HG03139 (cell line): Measurements from ENCODE around the gene APEH.
"Not testable (repeated sequence)": the region's sequence is repeated elsewhere in the genome, so short reads cannot be mapped to it uniquely, and the experiment has no call there.

Experiments
- ATAC-seq: cut with Tn5 transposase; IDR thresholded peaks from one replicate; pipeline ENCODE4 v1.9.1; 2021; ENCODE audit not compliant: unreplicated experiment

The APEH gene

GRCh38 chr3:49667701-49668413 lies 6.3 kb upstream of the APEH start:
- ATAC-seq, result no peak

- ATAC-seq, result no peak
Measured at GRCh38 chr3:49668414-49668797, 5.7 kb upstream of the APEH start.

DNA sequence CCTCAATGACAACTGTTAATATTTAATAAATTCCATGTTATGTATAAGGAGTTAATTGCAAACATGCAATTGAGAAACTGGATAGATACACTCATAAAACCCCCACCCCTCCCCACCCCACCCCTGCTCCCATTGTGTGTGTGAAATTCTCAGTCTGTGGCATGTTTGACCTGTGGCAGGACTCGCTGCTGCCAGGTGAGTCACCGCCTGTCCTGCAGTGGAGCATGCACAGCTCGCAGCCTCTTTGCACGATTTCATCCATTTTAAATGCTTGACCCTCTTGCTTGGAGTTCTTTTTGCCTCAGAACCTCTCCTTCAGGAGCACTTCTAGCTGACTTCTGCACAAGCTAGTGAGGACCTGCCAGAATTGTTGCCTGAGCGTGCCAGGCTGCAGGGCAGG lies 5.3 kb upstream of the APEH start:
- no peak for ATAC-seq

GRCh38 chr3:49669352-49669751 lies 4.8 kb upstream of the APEH start:
- ATAC-seq, result no peak

GRCh38 chr3:49670940-49671290 lies 3.2 kb upstream of the APEH start:
- ATAC-seq, result no peak

DNA sequence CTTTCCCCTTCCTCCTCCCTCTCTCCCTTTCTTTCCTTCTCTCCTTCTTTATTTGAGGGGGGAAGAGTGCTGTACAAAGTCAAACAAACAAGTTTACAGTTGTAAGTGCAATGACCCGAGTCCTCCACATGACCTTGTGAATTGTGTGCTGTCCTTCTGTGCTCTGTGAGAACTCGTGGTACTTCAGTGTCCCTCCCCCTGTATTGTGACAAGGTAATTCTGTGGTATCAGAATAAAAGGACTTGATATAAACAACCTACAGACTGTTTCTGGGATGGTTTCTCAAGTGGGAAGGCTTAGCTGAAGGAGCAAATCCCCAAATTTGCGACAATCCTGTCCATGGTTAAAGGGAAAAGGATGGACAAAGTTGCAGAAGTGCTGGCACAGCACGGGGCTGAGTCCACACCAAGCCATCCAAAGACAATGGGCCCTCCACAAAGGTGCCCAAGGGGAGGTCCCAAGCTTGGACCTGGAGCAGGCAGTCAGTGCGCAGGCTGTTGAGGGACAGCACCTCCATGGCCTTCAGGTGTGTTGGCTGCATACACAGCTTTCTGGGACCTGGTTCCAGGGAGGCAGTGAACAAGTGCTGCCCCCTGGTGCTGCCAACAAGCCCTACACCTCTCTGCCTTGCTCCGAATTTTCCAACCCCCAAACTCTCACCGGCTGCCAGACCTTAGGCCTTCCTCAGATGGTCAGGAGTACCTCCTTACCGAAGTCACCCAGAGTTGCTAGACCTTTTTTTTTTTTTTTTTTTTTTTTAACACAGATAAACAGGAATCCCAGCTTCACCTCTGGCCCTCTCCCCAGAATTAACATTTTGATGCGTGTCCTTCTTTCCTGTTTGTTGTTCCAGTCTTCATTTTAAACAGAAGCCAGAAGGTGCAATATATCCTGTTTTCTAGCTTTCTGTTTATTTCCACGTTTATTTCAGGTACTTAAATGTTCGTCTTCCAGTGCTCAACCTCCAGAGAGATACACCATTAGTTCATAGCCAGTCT lies 2.6 kb upstream of the APEH start:
- no peak for ATAC-seq

DNA sequence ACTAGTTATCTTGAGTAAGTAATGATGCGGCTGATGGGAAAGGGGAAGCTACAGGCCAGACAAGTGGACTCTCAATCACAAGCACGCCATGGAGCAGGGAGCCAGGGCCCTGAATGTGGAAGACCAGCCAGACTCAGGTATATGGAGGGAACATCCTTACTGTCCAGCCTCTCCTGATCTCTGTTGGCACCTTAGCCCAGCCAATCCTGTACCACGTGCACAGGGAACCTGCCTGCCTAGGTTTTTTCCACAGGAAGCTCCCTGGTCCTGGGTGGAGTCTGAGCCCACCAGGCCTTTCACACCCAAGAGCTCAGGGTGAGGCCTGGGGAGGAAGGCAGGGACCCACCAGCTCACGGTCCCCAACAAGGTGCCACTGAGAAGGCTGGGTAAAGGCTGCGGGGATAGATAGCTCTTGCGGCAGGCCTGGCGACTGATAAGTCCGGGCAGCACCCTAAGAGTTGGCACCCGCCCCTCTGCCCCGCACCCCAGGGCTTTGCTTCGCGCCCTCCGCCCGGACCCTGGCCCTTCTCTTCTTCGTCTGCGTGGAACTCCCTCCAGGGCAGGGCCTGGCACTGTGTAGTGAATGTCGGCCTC lies 933 bp upstream of the APEH start:
- no peak for ATAC-seq

GRCh38 chr3:49674497-49674983 lies 389 bp downstream of the APEH start:
- peak; percentile 22 for ATAC-seq

DNA sequence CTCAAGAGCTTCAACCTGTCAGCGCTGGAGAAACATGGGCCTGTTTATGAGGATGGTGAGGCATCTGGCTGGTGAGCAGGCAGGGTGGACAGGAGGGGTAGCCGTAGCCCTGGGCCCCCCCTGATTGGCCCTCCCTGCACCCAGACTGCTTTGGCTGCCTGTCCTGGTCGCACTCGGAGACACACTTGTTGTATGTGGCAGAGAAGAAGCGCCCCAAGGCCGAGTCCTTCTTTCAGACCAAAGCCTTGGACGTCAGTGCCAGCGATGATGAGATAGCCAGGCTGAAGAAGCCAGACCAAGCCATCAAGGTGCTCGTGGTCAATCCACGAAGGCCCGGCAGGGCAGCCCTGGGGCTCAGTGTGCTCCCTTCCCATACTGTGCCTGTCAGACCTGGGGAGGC lies 1.8 kb downstream of the APEH start:
- no peak for ATAC-seq

DNA sequence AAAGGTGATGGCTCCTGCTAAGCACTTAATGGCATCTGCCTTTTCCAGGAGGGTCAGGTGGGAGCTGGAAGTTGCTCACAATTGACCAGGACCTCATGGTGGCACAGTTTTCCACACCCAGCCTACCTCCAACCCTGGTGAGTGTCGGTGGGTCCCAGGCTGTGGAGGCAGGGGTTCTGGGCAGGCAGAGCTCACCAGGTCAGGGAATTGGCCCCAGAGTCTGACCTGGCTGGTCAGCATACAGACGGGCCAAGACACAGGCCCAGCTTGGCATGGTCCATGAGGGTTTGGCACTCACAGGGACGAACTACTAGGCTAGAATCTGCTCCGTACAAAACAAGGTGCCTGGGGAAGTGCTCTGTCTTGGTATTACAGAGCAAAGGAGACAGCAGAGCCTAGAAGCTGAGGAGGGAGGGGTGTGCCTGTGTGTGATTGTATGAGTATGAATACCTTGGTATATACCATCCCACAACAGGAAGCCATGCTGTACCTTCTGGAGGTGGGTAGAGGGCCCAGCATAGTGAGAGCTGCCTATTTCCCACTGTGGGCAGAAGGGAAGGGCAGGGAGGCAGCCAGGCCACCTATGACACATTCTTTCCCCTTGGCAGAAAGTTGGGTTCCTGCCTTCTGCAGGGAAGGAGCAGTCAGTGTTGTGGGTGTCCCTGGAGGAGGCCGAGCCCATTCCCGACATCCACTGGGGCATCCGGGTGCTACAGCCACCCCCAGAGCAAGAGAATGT lies 6.5 kb downstream of the APEH start:
- no peak for ATAC-seq

- no peak for ATAC-seq
Measured at GRCh38 chr3:49681232-49681522, 7.0 kb downstream of the APEH start.

- ATAC-seq, result no peak
Measured at GRCh38 chr3:49681543-49681942, 7.4 kb downstream of the APEH start.

DNA sequence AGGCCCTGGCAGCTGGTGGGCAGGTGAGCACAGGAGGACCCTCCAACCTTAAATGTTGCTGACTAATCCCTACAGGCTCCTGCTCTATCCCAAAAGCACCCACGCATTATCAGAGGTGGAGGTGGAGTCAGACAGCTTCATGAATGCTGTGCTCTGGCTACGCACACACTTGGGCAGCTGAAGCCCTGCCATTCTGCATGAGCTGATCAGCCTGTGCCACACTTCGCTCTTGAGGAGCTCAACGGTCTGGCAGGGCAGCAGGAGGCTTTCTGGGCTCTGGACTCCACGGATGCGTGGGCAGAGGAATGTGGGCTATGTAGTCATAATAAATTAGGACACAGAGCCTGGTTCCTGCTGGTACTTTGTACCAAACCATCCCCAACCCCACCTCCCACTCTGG lies 9.0 kb downstream of the APEH start:
- no peak for ATAC-seq

DNA sequence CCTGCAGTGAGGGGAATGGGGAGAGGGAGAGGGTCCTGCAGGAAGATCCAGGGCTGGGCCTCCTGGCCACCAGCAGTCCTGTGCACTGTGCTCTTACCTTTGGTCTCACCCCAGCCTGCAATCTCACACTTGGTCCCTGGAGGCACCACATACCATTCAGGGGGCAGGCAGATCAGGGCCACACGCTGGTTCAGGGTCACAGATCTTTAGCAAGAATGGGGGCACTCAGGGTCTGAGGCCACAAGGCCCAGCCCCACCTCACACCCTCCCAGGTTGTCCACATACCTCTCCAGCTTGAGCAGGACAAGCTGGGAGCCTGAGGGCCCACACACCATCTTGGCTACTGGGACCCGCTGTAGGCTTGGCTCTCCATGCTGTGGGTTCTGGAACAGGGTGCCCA lies 10.3 kb downstream of the APEH start:
- not testable (repeated sequence) for ATAC-seq

DNA sequence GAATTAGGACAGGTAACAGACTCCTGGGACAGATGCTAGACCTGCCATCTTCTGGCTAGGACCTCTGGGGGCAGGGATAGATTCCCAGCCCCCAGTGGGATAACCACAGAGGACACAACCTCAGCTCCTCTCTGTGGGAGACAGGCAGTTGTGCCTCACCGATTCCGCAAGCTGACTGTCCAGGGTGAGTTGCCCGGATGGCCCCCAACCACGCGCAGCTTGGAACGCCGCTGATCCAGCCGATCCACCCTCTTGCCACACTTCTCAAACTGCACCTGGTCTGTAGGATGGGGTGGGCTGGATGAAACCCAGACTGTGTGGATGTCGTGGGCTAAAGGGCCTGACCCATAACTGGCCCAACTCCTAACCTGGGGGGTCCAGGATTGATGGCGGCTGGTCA lies 11.0 kb downstream of the APEH start:
- ATAC-seq, result not testable (repeated sequence)

DNA sequence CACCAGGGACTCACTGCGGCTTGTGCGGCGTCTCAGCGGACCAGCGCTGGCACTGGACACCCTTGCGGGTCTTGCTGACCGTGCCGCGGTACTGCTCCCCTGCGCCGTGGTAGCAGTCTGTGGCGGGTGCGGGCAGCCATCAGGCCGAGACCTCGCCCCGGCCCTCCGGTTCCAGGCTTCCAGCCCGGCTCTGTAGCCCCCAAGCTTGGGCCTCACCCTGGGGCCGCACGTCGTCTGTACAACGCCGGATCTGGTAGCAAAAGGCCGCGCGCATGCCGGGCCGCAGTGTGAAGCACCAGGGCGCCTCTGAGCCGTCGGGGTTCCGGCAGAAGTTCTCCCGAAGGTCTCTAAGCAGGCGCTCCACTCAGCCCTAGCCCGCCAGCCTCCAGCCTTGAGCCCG lies 11.7 kb downstream of the APEH start:
- ATAC-seq, result not testable (repeated sequence)

GRCh38 chr3:49686346-49686745 lies 12.2 kb downstream of the APEH start:
- not testable (repeated sequence) for ATAC-seq

DNA sequence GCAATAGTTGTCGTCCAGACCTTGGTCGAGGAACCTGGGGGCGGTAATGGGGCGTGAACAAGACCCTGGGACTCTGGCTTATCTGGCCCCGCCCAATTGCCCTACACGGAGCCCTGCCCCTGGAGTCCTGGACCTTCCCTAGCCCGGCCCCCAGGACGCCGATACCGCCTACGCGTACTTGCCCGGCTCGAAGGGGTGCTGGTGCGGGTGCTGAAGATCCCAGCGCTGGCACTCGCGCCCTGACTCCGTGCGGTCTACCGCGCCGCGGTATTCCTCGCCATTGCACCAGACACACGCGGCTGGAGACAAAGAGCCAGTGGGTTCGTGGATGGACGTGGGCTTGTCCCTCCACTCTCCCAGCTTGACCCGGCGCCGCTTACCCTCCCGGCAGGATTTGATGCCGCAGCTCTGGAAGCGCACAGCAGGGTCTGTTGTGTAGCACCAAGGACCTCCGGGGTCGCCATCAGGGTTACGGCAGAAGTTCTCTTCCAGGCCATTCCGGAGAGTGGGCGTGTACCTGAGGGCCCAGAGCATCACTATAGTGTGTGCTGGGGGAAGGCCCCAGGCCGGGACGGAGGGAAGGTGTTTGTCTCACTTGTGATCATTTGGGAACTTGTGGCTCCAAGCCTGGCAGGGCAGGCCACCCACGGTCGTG lies 12.7 kb downstream of the APEH start:
- ATAC-seq, result not testable (repeated sequence)

DNA sequence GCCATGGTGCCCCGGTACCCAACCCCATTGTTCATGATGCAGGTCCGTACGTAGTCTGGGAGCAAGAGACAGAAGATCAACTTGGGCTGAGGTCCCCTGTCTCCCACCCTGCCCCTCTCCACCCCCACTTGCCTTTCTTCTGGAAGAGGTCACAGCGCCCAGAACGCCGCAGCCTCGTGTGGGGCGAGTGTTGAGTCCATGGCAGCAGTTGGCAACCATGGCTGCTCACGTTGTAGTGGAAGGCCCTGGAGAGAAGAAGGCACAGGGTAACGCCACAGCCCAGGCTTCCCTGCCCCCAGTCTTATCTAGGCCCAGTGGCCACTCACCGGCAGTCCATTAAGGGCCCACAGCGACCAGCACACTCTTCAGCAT lies 13.3 kb downstream of the APEH start:
- ATAC-seq, result not testable (repeated sequence)

- ATAC-seq, result not testable (repeated sequence)
Measured at GRCh38 chr3:49688338-49689045, 14.3 kb downstream of the APEH start.
